Ovary (tissue), 9 donors: ENCODE measurements around the gene HSD17B1. TPM values are rescaled to one million over a fixed set of nuclear protein-coding genes. Genes with fewer than 3 reads are reported as not detected.
A peak's percentile ranks its signal among the peaks of the same experiment; 100 is the strongest.

ENCODE experiments used
- DNase-seq, 5 donors: peaks; one replicate each; pipeline ENCODE4 v3.0.0-alpha.2; 2019 to 2020
- H3K27ac ChIP-seq, 2 donors: fragments of 200-600 bp; one replicate each; pipeline versions ENCODE4 v1.5.1 to v1.8.0; 2019 to 2022
- H3K27me3 ChIP-seq: fragments of 200-600 bp; one replicate; pipeline ENCODE4 v1.8.0; 2022
- H3K36me3 ChIP-seq: fragments of 200-600 bp; sonication (generic); one replicate; pipeline ENCODE4 v1.5.1; 2019
- H3K4me1 ChIP-seq: one replicate; pipeline ENCODE4 v1.8.1; 2013; ENCODE audit warnings: mild to moderate bottlenecking, moderate library complexity; ENCODE audit not compliant: insufficient read depth
- H3K4me3 ChIP-seq: fragments of 200-600 bp; sonication (generic); one replicate; pipeline ENCODE4 v1.5.1; 2017
- H3K9me3 ChIP-seq, 2 donors: fragments of 200-600 bp in 1 of 2; sonication (generic) in 1 of 2; one replicate each; pipeline versions ENCODE4 v1.5.1 to v1.8.1; 2013 to 2019; ENCODE audit warnings: mild to moderate bottlenecking in 1 of 2, moderate library complexity in 1 of 2
- CTCF ChIP-seq, 3 donors: fragments of 450-650 bp in 2 of 3; fragments of 200-600 bp in 1 of 3; IDR thresholded peaks; one replicate each; pipeline versions ENCODE4 v1.5.1 to v1.8.0; 2016 to 2022; ENCODE audit warnings: antibody characterized with exemption in 3 of 3, mild to moderate bottlenecking in 1 of 3
- EP300 ChIP-seq: sonication (generic); formaldehyde crosslinking; IDR thresholded peaks from one replicate; pipeline ENCODE4 v1.6.1; 2017; ENCODE audit warnings: antibody characterized with exemption
- POLR2A ChIP-seq: fragments of 450-650 bp; IDR thresholded peaks from one replicate; pipeline ENCODE4 v1.6.1; 2017; ENCODE audit warnings: antibody characterized with exemption, mild to moderate bottlenecking, moderate library complexity
- WGBS, 3 donors: extraction: QIAGEN DNeasy Blood & Tissue Kit in 1 of 3; methylation state at CpG; one replicate each; pipeline versions ENCODE4 v1.1.5 to v1.1.7; 2013 to 2017; 5-methylcytosine and 5-hydroxymethylcytosine counted together
- intact Hi-C, 4 donors: fragments of 100-400 bp; cut with DNase I; formaldehyde crosslinking; loops; one replicate each; pipeline versions ENCODE4 v1.11.0 to v1.15.1; 2022 to 2023
- polyA plus RNA-seq, 2 donors: library from polyadenylated mRNA; stranded (reverse); fragments of 200-250 nt in 1 of 2; fragments of 350-450 nt in 1 of 2; fragmentation: Illumina TruSeq in 1 of 2; extraction: RNeasy Lipid Tissue Mini Kit (QIAGEN cat#74804) in 1 of 2; gene quantifications; one replicate each; pipeline ENCODE4 v1.2.3, GENCODE V29; 2013 to 2014
- total RNA-seq, 7 donors: library from RNA; depleted of rRNA in 2 of 7; stranded (reverse); fragments of >200 nt in 2 of 7; fragmentation: NEBNext Ultra II Directional in 3 of 7; extraction: Animal tissue kit (Norgen Biotek cat#: 25700) in 3 of 7; gene quantifications; one replicate each; pipeline versions ENCODE4 v1.1.0 to v1.2.4, GENCODE V29; 2016 to 2023
- donor health status: DM: no; HTN: no; CAD: no; lungs with moderate emphysema.
- donor health status: DM: no; HTN: no; CAD: no.
- donor health status: Bipolar disorder and iron deficiency.
- donor health status: DM: yes; HTN: yes; CAD: no.
- donor health status: DM: no; HTN: no; CAD: no.
- donor health status: DM: yes; HTN: yes; CAD: no.

Gene HSD17B1
- total and polyA plus RNA-seq, 9 donors = 2.1 to 18.1 (median 6.5) TPM

- TF ChIP-seq EP300 (no peak), POLR2A (no peak), CTCF (IDR thresholded peaks at IDR 0.05) (no peak)
- Histone ChIP-seq H3K36me3 (no peaks in the 10 kb centered on the region), H3K27ac (no peak overlapping the region), H3K4me3 (no peak overlapping the region), H3K9me3 (no peaks in the 10 kb centered on the region), H3K4me1 (peaks cover 18% of the 10 kb centered on the region), H3K27me3 (no peaks in the 10 kb centered on the region)
- DNase-seq = no peak
- intact Hi-C loops = no loop called here
- WGBS, 3 donors = 78 to 89% (median 81%) methylated on average over 3 of the region's 3 CpGs
Observed at GRCh38 chr17:42560246-42560645, 7.5 kb downstream of the HSD17B1 start.

- Histone ChIP-seq H3K36me3 (no peaks in the 10 kb centered on the region), H3K4me1 (peaks cover 17% of the 10 kb centered on the region), H3K4me3 (peak within 1 kb of the TSS; percentile 88), H3K27ac (peak within 1 kb of the TSS; percentile 60 to 61), H3K9me3 (no peaks in the 10 kb centered on the region), H3K27me3 (no peaks in the 10 kb centered on the region)
- 0% methylated on average over 26 of the region's 26 CpGs for WGBS, 3 donors
- peak; percentile 95 to 97 (median 96) for DNase-seq
- TF ChIP-seq POLR2A = peak; percentile 55
- TF ChIP-seq CTCF (IDR thresholded peaks at IDR 0.05) = no peak
- intact Hi-C loops = no loop called here
Observed at GRCh38 chr17:42561897-42562387, 9.2 kb downstream of the HSD17B1 start, which contains the start of gene COASY. Gene COASY (plus strand): TSS chr17:42562148. CDS start chr17:42562623, 475 bp downstream.

- no peaks in the 10 kb centered on the region for H3K9me3 ChIP-seq
- 2 to 5% (median 3%) methylated on average over 42 to 48 of the region's 48 CpGs for WGBS, 3 donors
- H3K27ac ChIP-seq = no peak overlapping the region
- H3K4me3 ChIP-seq = peak overlapping the region; percentile 88
- no peaks in the 10 kb centered on the region for H3K27me3 ChIP-seq
- intact Hi-C loops = no loop called here
- no peak for TF ChIP-seq CTCF (IDR thresholded peaks at IDR 0.05)
- no peaks in the 10 kb centered on the region for H3K36me3 ChIP-seq
- H3K4me1 ChIP-seq = peaks cover 17% of the 10 kb centered on the region
- DNase-seq = peak in 1 of 5 donors; percentile 46
Observed at GRCh38 chr17:42562388-42563142, 9.8 kb downstream of the HSD17B1 start.

GRCh38 chr17:42563143-42563509, 10.4 kb downstream of the HSD17B1 start:
- Histone ChIP-seq H3K27ac (no peak overlapping the region), H3K4me1 (peaks cover 19% of the 10 kb centered on the region), H3K9me3 (no peaks in the 10 kb centered on the region), H3K27me3 (no peaks in the 10 kb centered on the region), H3K4me3 (peak overlapping the region; percentile 88), H3K36me3 (no peaks in the 10 kb centered on the region)
- no peak for DNase-seq
- intact Hi-C loops = no loop called here
- no peak for TF ChIP-seq POLR2A
- no peak for TF ChIP-seq EP300
- TF ChIP-seq CTCF (IDR thresholded peaks at IDR 0.05) = no peak
- 67 to 80% (median 70%) methylated on average over 14 of the region's 14 CpGs for whole genome bisulfite sequencing, 3 donors
